22Rv1 (cell line): Measurements from ENCODE around the gene CPNE8.

ENCODE experiments used
- H3K27ac ChIP-seq: fragments of 450-650 bp; 2 replicates; pipeline ENCODE4 v1.5.1; 2017
- ZFX ChIP-seq: fragments of 450-650 bp; IDR thresholded peaks from 2 replicates; pipeline ENCODE4 v1.6.1; 2017; ENCODE audit warnings: antibody characterized with exemption, borderline replicate concordance
- TF ChIP-seq, protein P1 (sequence below): fragments of 450-650 bp; IDR thresholded peaks from 2 replicates; pipeline ENCODE4 v1.5.1; 2017; ENCODE audit warnings: mild to moderate bottlenecking

CPNE8 gene

DNA sequence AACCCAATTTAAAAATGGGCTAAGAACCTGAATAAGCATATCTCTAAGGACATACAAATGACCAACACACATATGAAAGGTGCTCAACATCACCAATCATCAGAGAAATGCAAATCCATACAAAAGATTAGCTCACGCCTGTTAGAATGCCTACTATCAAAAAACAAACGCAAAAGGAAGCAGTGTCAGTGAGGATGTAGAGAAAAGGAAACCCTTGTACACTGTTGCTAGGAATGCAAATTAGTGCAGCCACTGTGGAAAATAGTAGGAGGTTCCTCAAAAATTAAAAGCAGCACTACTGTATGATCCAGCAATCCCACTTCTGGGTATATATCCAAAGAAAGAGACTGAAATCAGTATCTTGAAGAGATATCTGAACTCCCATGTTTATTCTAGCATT lies 133.0 kb downstream of the CPNE8 start:
- TF ChIP-seq, protein P1, sequence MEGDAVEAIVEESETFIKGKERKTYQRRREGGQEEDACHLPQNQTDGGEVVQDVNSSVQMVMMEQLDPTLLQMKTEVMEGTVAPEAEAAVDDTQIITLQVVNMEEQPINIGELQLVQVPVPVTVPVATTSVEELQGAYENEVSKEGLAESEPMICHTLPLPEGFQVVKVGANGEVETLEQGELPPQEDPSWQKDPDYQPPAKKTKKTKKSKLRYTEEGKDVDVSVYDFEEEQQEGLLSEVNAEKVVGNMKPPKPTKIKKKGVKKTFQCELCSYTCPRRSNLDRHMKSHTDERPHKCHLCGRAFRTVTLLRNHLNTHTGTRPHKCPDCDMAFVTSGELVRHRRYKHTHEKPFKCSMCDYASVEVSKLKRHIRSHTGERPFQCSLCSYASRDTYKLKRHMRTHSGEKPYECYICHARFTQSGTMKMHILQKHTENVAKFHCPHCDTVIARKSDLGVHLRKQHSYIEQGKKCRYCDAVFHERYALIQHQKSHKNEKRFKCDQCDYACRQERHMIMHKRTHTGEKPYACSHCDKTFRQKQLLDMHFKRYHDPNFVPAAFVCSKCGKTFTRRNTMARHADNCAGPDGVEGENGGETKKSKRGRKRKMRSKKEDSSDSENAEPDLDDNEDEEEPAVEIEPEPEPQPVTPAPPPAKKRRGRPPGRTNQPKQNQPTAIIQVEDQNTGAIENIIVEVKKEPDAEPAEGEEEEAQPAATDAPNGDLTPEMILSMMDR: no peak
- TF ChIP-seq ZFX: no peak
- no peak overlapping the region for H3K27ac ChIP-seq

DNA sequence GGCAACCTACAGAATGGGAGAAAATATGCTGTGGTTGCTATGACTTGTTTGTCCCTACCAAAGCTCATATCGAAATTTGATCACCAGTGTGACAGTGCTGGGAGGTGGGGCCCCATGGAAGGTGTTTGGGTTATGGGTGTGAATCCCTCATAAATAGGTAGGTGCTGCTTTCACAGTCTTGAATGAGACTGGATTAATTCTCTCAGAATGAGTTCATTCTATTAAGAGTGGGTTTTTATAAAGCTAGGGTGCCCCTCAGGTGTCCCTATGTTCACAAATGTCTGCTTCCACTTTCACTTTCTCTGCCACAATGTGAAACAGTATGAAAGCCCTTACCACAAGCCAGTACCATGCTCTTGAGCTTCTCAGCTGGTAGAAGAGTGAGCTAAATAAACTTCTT lies 133.5 kb downstream of the CPNE8 start:
- no peak for TF ChIP-seq ZFX
- TF ChIP-seq, protein P1: no peak
- no peak overlapping the region for H3K27ac ChIP-seq

DNA sequence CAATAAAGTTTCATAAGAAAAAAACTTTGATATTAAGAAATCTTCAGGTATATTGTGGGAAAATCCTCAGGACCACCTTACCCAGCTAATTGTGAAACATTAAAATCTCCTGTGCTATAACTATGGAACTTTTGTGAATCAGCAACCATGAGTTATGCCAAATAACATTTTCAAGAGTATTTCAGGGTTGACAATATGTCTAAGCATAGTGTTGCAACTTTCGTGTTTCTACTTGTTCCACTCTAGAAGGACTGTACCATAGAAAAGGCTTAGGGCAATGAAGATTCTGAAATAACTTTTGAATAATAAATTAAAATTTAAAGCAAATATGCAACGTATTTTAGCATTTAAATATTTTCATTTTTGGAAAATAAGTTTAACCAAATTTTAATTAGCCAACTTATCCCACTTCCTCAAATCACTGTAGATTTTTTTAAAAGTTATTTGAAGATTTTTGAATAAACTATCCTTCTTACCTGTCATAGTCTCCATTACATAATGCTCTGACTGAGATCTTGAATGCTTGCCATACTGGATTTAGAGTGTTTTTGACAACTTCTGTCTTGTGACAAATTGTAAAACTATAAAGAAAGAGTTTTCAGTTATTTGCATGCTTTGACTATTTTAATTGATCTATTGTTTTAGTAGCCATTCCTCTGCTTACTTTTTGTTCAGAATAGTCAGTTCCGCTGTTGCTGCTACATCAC lies 143.6 kb downstream of the CPNE8 start:
- no peak for TF ChIP-seq ZFX
- TF ChIP-seq, protein P1: no peak
- no peak overlapping the region for H3K27ac ChIP-seq

DNA sequence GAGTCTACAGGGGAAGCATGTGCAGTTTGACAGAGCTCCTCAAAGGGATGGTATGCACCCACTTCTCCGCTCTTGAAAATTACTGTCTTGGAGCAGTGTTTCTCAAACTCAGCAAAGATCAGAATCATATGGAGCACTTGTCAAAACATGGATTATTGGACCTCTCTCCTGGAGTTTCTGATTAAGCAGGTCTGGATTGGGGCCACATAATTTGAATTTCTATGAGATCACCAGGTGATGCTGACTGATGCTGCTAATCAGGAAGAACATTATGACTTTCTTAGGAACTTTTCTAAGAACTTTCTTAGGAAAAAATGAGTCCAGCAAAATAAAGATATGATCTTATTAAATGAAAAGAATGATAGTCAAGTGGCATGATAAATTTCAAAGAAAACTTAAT lies 144.3 kb downstream of the CPNE8 start:
- no peak overlapping the region for H3K27ac ChIP-seq
- TF ChIP-seq, protein P1: no peak
- no peak for TF ChIP-seq ZFX

DNA sequence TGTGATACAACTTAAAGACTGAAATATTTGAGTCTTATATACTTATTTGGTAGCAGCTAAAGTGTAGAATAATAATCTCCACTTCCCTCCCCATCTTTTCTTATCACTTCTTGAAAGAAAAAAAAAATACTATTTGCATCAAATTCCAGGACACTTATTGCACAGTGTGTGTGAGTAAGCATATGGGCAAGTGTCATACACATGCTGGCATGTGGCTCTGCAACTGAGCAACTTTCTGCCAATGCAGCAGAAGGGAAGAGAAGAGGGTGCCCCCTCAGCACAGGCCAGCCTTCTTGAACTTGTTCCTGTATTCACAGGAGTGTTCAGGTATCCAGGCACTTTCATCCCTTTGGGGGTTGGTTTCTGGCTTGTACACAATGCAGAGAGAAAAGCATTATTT lies 145.8 kb downstream of the CPNE8 start:
- no peak for TF ChIP-seq ZFX
- TF ChIP-seq, protein P1: no peak
- no peak overlapping the region for H3K27ac ChIP-seq

DNA sequence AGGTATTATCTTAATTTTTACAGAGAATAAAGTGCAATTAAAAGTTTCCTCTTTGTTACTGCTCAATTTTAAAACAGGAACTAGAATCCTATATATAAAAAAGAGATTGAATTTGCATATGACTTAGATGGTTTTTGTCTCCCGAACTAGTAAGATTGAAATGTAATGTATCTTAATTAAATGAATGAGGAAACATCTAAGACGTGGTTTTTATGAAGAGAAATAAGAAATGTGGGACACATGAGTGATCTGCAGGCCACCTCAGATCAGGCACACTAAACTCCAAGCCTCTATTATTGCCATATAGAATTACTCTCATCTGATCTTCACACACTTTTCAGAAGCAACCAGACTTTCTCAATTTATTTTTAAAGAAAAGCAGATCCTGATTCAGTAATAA lies 158.6 kb downstream of the CPNE8 start:
- TF ChIP-seq, protein P1: no peak
- no peak for TF ChIP-seq ZFX
- no peak overlapping the region for H3K27ac ChIP-seq

DNA sequence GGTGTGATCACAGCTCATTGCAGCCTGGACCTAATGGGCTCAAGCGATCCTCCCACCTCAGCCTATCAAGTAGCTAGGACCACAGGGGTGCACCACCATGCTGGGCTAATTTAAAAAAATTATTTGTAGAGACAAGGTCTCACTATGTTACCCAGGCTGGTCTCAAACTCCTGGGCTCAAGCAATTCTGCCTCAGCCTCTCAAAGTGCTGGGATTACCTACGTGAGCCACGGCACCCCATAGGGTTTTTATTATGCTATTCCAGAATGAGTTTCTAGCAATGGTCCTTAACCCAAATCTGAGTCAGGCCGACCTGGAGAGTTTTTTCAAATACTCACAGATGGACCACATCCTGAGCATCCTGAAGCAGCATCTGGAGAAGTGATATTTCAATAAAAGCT lies 159.8 kb downstream of the CPNE8 start:
- TF ChIP-seq, protein P1: no peak
- no peak for TF ChIP-seq ZFX
- no peak overlapping the region for H3K27ac ChIP-seq
